GM19240 (cell line): Measurements from ENCODE around the gene SIRPA.

Experiments
- DNase-seq: peaks from one replicate; pipeline ENCODE4 v3.0.0; 2011; ENCODE audit warnings: low spot score; ENCODE audit not compliant: insufficient read length

Gene SIRPA

DNA sequence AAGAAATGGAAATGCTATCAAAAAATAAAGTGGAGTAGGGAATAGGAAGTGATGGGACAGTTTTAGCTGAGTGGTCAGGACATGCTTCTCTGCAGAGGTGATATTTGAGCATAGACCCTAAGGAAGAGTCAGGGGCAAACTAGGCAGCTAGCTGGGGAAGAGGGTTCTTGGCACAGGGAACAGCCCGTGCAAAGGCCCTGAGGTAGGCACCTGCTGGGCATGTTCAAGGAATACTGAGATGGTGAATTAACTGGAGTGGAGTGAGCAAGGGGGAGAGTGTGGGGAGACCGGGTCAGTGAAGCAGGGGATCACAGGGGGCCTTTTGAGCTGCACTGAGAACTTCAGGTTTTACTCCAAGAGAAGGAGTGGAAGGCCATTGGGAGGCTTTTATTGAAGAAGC is 7.5 kb upstream of the SIRPA start:
- no peak for DNase-seq

DNA sequence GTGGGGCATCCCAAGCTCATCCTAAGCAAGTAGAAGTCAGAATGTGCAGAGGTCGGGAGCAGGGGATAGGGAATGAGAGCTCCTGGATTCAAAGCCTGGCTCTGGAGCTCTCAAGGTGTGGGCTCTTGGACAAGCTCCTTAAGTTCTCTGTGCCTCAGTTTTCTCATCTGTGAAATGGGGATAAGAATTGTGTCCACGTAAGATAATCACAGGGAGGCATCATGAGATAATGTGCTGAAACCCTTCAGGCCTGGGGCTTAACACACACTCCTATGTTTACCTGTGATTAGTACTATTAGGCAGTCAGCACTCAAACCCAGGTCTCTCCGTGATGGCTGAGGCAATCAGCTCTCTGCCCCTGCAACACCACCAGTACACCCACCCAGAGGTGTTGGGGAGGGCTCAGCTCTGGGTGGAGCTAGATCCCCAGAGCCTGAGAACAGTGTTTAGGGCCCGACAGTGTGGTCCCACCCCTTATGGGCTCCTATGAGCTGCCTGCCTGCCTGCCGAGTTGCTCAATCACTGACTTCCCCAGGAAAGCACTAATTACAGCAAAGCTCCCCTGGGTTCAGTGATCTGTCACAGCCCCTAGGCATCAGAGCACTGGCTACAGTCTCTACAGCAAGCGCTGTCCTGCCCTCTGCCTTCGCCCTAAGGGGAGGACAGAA is 6.3 kb upstream of the SIRPA start:
- no peak for DNase-seq

- DNase-seq = no peak
These were observed 4.5 kb upstream of the SIRPA start for GRCh38 chr20:1890469-1891262.

DNA sequence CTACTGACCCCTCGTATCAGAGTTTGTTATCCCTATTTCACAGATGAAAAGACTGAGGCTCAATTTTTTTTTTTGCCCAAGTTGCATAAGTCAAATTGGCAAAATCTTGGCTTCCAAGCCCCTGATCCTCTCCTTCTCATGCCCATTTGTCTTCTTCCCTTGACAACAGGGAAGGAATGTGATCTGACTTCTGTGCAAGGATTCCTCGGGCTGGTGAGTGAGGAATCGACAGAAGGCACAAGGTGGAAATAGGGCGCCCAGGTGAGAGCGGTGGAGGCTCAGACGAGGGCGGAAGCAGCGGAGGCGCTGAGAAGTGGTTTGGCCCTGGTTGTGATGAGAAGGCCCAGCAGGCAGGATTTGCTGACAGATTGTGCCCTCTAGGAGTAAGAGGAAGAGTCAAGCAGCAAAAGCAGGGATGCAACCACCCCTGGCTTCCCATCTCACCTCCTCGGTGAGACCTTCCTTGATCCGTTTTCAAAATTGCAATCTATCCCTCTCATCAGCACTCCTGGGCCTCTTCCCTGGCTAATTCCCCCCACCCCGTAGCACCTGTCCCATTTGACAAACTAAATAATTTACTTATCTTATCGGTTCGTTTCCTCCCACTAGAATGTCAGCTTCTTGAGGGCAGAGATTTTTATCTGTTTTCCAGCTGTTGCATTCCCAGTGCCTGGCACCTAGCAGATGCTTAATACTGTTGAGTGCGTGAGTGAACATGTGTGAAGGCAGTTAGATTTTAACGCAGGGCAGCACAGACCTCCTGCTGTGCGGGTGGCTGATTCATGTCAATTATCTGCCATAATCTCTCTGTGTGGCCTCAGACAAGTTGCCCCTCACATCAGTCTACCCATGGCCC is 3.7 kb upstream of the SIRPA start:
- no peak for DNase-seq

- DNase-seq = no peak
These were observed 3.2 kb upstream of the SIRPA start for GRCh38 chr20:1892119-1892385.

DNA sequence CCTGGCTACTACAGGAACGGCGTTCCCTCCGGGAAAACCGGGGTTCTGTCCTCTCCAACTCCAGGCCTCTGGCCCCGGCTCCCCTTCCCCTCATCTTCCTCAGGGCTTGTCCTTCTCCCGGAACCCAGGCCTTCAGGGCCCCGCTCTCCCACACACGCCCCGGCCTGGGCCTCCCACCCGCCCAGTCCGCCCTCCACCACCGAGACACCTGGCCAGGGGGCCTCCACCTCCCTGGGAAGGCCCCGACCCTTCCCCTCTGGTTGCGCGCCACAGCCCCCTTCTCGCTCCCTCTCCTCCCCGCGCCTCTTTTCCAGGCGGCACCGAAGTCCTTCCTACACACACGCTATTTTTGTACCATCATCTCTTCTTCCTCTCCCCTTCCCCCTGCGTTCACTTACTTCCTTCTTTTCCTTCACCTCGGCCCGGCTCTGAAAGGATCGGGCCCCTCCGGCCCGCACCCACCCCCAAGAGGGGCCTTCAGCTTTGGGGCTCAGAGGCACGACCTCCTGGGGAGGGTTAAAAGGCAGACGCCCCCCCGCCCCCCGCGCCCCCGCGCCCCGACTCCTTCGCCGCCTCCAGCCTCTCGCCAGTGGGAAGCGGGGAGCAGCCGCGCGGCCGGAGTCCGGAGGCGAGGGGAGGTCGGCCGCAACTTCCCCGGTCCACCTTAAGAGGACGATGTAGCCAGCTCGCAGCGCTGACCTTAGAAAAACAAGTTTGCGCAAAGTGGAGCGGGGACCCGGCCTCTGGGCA is 1.3 kb upstream of the SIRPA start:
- no peak for DNase-seq

- no peak for DNase-seq
These were observed 696 bp upstream of the SIRPA start for GRCh38 chr20:1894471-1894950.

DNA sequence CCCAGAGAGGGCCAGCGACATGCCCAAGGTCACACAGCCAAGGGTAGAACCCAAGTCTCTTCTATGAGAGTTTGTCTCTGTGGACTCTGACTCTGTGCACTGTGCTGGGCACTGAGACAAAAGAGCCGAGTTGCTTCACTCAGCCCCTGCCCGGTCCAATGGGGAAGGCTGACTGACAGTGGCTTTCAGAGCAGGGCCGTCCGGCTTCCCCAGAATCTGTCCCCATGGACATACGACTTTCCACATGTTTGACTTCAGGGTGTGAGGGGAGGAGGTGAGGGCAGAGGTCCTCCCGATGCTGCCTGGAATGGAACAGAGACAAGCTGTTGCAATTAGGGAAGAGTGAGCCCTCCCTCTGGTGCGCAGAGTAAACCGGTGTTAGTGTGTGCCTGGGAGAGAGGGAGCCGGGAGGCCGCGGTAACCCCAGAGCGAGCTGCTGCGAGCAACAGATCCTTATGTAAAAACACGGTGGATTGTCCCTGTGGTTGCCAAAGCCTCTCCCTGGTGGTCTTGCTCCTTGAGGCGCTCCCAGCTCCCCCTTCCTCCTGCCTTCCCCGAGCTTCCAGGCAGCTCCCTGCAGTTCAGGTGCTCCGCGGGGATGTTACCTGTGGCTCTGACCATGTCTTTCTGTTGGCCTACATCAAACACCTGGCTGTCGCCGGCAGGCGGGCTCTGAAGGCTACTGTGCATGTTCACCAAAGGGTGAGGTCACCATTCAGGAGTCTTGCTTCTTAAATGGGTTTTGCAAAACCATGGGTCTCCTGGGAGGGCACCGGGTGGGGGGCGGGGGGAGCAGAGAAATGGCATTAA is 672 bp downstream of the SIRPA start:
- no peak for DNase-seq

DNA sequence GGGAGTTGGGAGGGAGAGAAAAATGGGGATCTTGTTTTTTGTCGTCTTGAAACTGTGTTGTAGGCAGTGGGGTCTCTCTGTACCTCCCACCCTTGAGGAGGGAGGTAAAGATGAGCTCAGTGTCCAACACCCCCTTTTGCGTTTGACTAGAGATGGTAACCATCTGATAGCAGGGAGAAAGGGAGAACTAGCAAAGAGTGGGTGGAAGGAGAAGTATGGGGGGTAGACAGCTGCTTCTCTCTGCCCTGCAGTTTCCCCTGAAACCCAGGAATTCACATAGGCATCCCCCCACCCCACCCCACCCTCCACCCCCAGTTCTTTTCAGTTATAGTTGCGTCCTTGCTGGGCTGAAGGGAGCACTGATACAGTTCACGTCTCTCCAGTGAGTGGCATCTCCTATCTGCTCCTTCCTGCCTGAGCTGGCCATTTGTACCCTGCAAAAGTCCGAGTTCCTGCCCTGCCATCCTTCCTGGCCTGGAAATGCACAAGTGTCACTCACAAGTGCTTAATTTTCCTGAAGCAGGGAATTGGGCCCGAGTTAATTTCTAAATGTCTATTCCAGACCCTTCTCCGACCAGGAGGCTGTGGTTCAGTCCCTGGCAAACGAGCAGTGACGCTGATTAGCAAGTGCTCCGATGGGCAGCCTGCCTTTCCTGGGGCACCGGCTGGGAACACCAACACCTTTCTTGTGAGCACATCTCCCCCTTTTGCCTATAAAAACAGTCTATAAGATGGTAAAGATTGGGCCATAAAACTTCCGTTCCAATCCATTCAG is 1.5 kb downstream of the SIRPA start:
- no peak for DNase-seq

DNA sequence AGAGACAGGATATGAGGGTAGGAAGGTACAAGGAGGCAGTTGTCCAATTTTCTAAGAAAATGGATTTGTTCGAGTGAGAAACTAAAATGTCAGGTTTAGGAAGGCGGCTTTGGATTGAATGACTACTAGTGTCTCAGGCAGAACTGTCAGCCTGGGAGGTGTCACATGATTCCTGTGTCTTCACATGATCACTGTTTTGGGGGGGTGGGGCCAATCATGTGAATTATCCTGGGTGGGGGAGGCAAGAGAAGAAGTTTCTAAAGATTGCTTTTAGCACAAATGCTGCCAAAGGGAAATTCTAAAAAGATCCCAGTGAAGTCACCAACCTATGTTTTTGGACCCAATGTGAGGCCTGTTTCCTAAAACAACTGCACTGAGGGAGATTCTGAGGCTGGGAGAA is 2.3 kb downstream of the SIRPA start:
- DNase-seq = no peak

GRCh38 chr20:1897965-1898464 is 2.8 kb downstream of the SIRPA start:
- peak; percentile 56 for DNase-seq

GRCh38 chr20:1898482-1899240 is 3.5 kb downstream of the SIRPA start:
- DNase-seq = no peak

DNA sequence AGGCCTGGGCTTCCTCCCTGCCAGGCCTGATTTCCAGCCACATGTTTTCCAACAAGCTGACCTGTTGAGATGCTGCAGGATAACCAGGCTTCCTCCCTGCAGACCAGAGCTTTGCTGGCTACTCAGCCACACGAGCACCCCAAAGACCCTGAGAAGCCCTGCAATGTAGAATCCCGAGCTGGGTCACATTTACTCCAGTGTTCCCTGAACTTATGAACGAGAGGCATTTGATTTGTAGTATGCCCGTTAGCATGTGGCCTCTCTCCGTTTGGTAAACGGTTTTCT is 4.0 kb downstream of the SIRPA start:
- no peak for DNase-seq

GRCh38 chr20:1900321-1900801 is 5.2 kb downstream of the SIRPA start:
- no peak for DNase-seq

GRCh38 chr20:1901704-1902103 is 6.5 kb downstream of the SIRPA start:
- no peak for DNase-seq

DNA sequence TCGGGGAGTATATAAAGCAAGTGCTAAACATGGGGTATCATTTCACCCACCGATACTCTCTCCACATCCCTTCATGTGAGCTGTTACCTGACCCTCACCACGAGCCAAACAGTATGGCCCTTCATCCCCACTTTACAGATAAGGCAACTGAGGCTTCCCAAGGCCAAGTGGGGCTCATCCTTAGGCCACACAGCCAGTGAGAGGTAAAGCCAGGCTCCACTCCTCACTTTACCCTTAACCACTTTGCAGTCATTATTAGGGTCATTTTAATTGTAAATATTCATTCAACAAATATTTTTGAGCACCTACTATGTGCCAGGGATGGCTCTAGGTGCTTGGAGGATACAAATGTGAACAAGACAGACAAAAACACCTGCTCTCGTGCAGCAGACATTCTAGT is 7.0 kb downstream of the SIRPA start:
- DNase-seq = no peak

GRCh38 chr20:1904135-1904534 is 8.9 kb downstream of the SIRPA start:
- no peak for DNase-seq

DNA sequence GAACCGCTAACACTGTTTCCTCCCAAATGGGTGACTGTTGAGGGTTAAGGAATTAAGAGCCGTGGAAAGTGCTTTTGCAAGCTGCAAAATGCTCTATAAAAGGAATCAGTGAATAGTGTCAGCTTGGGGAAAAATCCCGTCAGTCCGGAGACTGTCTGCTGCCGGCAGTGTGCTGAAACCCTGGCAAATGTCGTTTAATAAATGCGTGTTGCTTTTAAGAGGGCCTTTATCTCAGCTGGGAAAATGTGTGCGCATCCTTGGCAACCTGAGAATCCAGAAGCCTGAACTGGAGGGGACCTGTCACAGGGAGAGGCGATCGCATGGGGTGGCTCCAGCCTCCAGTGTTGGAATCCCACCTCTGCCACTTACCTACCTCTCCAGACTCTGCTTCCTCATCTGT is 9.8 kb downstream of the SIRPA start:
- no peak for DNase-seq

GRCh38 chr20:1905693-1906092 is 10.5 kb downstream of the SIRPA start:
- DNase-seq = no peak
